A549 (cell line): ENCODE results near the gene OR10A2. TPM values are rescaled to one million over a fixed set of nuclear protein-coding genes. Genes with fewer than 3 reads are reported as not detected.
A peak's percentile ranks its signal among the peaks of the same experiment; 100 is the strongest.

Experiments
- ATAC-seq, 2 experiments: fragments of 200-7000 bp in 1 of 2; fragments of >200 bp in 1 of 2; cut with Nextera tagmentation in 1 of 2; cut with Tn5 transposase in 1 of 2; 3 replicates each; pipeline versions ENCODE4 v1.8.0 to v1.9.1; 2018 to 2020; ENCODE audit warnings: mild to moderate bottlenecking in 1 of 2, moderate library complexity in 1 of 2
- CTCF ChIA-PET: fragments of 300-600 bp; sonication (Branson Sonifier 250); formaldehyde crosslinking; extraction: SDS; loops from one replicate; lab custom pipeline; 2021; ENCODE audit warnings: antibody characterized with exemption, inconsistent platforms; lab: Yijun Ruan, JAX
- POLR2A ChIA-PET: fragments of 350-600 bp; formaldehyde crosslinking; extraction: SDS; loops from one replicate; lab custom pipeline; 2021; ENCODE audit warnings: antibody characterized with exemption, inconsistent platforms; lab: Yijun Ruan, JAX
- DNase-seq, 2 experiments: peaks; one replicate each; pipeline versions ENCODE4 v3.0.0 to v3.0.0-alpha.2; 2011 to 2016; ENCODE audit warnings: low read depth in 1 of 2, low spot score in 1 of 2
- FAIRE-seq: peaks from 2 replicates; lab custom pipeline; 2011; peaks lifted over from hg19 to GRCh38; lab: Jason Lieb, UNC
- H3K27ac ChIP-seq, 2 experiments: fragments of >200 bp; sonication (Bioruptor Twin); formaldehyde crosslinking; 3 replicates each; pipeline ENCODE4 v1.5.1; 2016 to 2017
- H3K4me1 ChIP-seq: fragments of >200 bp; sonication (Bioruptor Twin); formaldehyde crosslinking; 3 replicates; pipeline ENCODE4 v1.6.1; 2016
- H3K4me2 ChIP-seq: fragments of >200 bp; sonication (Bioruptor Twin); formaldehyde crosslinking; 3 replicates; pipeline ENCODE4 v1.6.1; 2016
- H3K4me3 ChIP-seq: fragments of >200 bp; sonication (Bioruptor Twin); formaldehyde crosslinking; 3 replicates; pipeline ENCODE4 v1.5.1; 2016
- H3K9me3 ChIP-seq: fragments of >200 bp; sonication (Bioruptor Twin); formaldehyde crosslinking; 3 replicates; pipeline ENCODE4 v1.6.1; 2016
- CEBPB ChIP-seq, 2 experiments: fragments of >200 bp in 1 of 2; sonication (Bioruptor Twin) in 1 of 2; formaldehyde crosslinking in 1 of 2; IDR thresholded peaks; 2 replicates each; pipeline ENCODE4 v1.6.1; 2012 to 2016
- EHF ChIP-seq: fragments of 250-450 bp; sonication (Bioruptor Pico); IDR thresholded peaks from 2 replicates; pipeline ENCODE4 v1.5.0; 2020; ENCODE audit warnings: mild to moderate bottlenecking
- EP300 ChIP-seq, 2 experiments: fragments of >200 bp; sonication (Bioruptor Twin); formaldehyde crosslinking; IDR thresholded peaks; 2 replicates in 1 of 2; 3 replicates in 1 of 2; pipeline ENCODE4 v1.6.1; 2016 to 2017
- ESRRA ChIP-seq: fragments of 150-350 bp; IDR thresholded peaks from 2 replicates; pipeline ENCODE4 v1.6.1; 2014; ENCODE audit warnings: mild to moderate bottlenecking, low read length, borderline replicate concordance
- FOSL2 ChIP-seq, 2 experiments: fragments of 450-650 bp in 1 of 2; fragments of >200 bp in 1 of 2; sonication (Bioruptor Twin) in 1 of 2; formaldehyde crosslinking; IDR thresholded peaks; 2 replicates each; pipeline versions ENCODE4 v1.5.0 to v1.6.1; 2016 to 2020; ENCODE audit warnings: mild to moderate bottlenecking in 1 of 2, moderate library complexity in 1 of 2
- HEYL ChIP-seq: fragments of 250-450 bp; sonication (Bioruptor Pico); IDR thresholded peaks from 2 replicates; pipeline ENCODE4 v1.8.0; 2021; ENCODE audit warnings: mild to moderate bottlenecking, moderate library complexity
- HOXA7 ChIP-seq: fragments of 250-450 bp; sonication (Bioruptor Pico); IDR thresholded peaks from 2 replicates; pipeline ENCODE4 v1.5.0; 2020; ENCODE audit warnings: mild to moderate bottlenecking, moderate library complexity
- HOXB13 ChIP-seq: fragments of 250-450 bp; sonication (Bioruptor Pico); IDR thresholded peaks from 2 replicates; pipeline ENCODE4 v1.5.0; 2020; ENCODE audit warnings: low read depth, mild to moderate bottlenecking, moderate library complexity
- HOXB5 ChIP-seq: fragments of 250-450 bp; sonication (Bioruptor Pico); IDR thresholded peaks from 2 replicates; pipeline ENCODE4 v1.5.0; 2020; ENCODE audit warnings: mild to moderate bottlenecking, moderate library complexity
- JUNB ChIP-seq: fragments of >200 bp; sonication (Bioruptor Twin); formaldehyde crosslinking; IDR thresholded peaks from 2 replicates; pipeline ENCODE4 v1.6.1; 2016
- MYC ChIP-seq: IDR thresholded peaks from 2 replicates; pipeline ENCODE4 v1.6.1; 2012; ENCODE audit warnings: mild to moderate bottlenecking, inconsistent platforms, low read length, improper control_type of control experiment, borderline replicate concordance
- NFE2L2 ChIP-seq: fragments of 150-350 bp; conservative IDR thresholded peaks from 2 replicates; pipeline ENCODE4 v1.6.1; 2014; ENCODE audit warnings: low read length
- NR3C1 ChIP-seq: fragments of >200 bp; sonication (Bioruptor Twin); formaldehyde crosslinking; IDR thresholded peaks from 3 replicates; pipeline ENCODE4 v1.6.1; 2017
- POLR2A ChIP-seq: IDR thresholded peaks from 2 replicates; pipeline ENCODE4 v1.6.1; 2012; ENCODE audit warnings: mild to moderate bottlenecking, low read length
- POLR2AphosphoS2 ChIP-seq: conservative IDR thresholded peaks from 2 replicates; pipeline ENCODE4 v1.6.1; 2012; ENCODE audit warnings: low read length, improper control_type of control experiment, inconsistent platforms
- RAD21 ChIP-seq, 2 experiments: fragments of >200 bp in 1 of 2; sonication (Bioruptor Twin) in 1 of 2; formaldehyde crosslinking in 1 of 2; IDR thresholded peaks in 1 of 2; conservative IDR thresholded peaks in 1 of 2; 2 replicates in 1 of 2; 3 replicates in 1 of 2; pipeline ENCODE4 v1.6.1; 2012 to 2018; ENCODE audit warnings: inconsistent platforms in 1 of 2
- RARB ChIP-seq: fragments of 250-450 bp; sonication (Bioruptor Pico); IDR thresholded peaks from 2 replicates; pipeline ENCODE4 v1.8.0; 2021; ENCODE audit warnings: mild to moderate bottlenecking, moderate library complexity
- RNF2 ChIP-seq: fragments of 200-600 bp; sonication (generic); IDR thresholded peaks from 2 replicates; pipeline ENCODE4 v1.6.1; 2016; ENCODE audit warnings: low read depth, mild to moderate bottlenecking, antibody characterized with exemption, moderate library complexity, borderline replicate concordance
- TP53 ChIP-seq: fragments of 250-450 bp; sonication (Bioruptor Pico); IDR thresholded peaks from 2 replicates; pipeline ENCODE4 v1.5.0; 2021; ENCODE audit warnings: mild to moderate bottlenecking, moderate library complexity
- ZC3H11A ChIP-seq: fragments of 450-650 bp; IDR thresholded peaks from 2 replicates; pipeline ENCODE4 v1.6.1; 2014; ENCODE audit warnings: antibody characterized with exemption, mild to moderate bottlenecking
- ZNF302 ChIP-seq: fragments of 250-450 bp; sonication (Bioruptor Pico); IDR thresholded peaks from 2 replicates; pipeline ENCODE4 v1.9.0; 2021; ENCODE audit warnings: inconsistent platforms, mild to moderate bottlenecking, moderate library complexity
- WGBS: methylation state at CpG from one replicate; pipeline ENCODE4 v1.1.6; 2017; ENCODE audit errors: missing lambda C conversion rate; 5-methylcytosine and 5-hydroxymethylcytosine counted together
- polyA plus RNA-seq, 4 experiments: library from polyadenylated mRNA; depleted of rRNA in 3 of 4; stranded (reverse); fragments of >200 nt; fragmentation: RNase III in 1 of 4; extraction: RNeasy Plus Mini Kit Qiagen cat#74134 plus additional on column Dnase treatment in 1 of 4; gene quantifications; 2 replicates in 3 of 4; 3 replicates in 1 of 4; pipeline ENCODE4 v1.2.3, GENCODE V29; 2011 to 2017
- TF ChIP-seq, protein P1 (sequence below): fragments of >200 bp; sonication (Bioruptor Twin); formaldehyde crosslinking; IDR thresholded peaks from 2 replicates; pipeline ENCODE4 v1.6.1; 2016
- TF ChIP-seq, protein P2 (sequence below): IDR thresholded peaks from 2 replicates; pipeline ENCODE4 v1.6.1; 2012; ENCODE audit warnings: low read depth, borderline replicate concordance
- TF ChIP-seq, protein P3 (sequence below): fragments of 250-450 bp; sonication (Bioruptor Pico); IDR thresholded peaks from 2 replicates; pipeline ENCODE4 v1.5.0; 2021; ENCODE audit warnings: mild to moderate bottlenecking, moderate library complexity, borderline replicate concordance
- TF ChIP-seq, protein P4 (sequence below): fragments of 250-450 bp; sonication (Bioruptor Pico); IDR thresholded peaks from 2 replicates; pipeline ENCODE4 v1.5.0; 2020; ENCODE audit warnings: low read depth, mild to moderate bottlenecking, moderate library complexity
- TF ChIP-seq, protein P5 (sequence below): IDR thresholded peaks from 2 replicates; pipeline ENCODE4 v1.6.1; 2012
- TF ChIP-seq, protein P6 (sequence below): fragments of 450-650 bp; IDR thresholded peaks from 2 replicates; pipeline ENCODE4 v1.6.1; 2014; ENCODE audit warnings: antibody characterized with exemption

OR10A2 gene
- polyA plus RNA-seq, 2 of the 4 experiments (the other 2 are of a cell fraction): not detected

DNA sequence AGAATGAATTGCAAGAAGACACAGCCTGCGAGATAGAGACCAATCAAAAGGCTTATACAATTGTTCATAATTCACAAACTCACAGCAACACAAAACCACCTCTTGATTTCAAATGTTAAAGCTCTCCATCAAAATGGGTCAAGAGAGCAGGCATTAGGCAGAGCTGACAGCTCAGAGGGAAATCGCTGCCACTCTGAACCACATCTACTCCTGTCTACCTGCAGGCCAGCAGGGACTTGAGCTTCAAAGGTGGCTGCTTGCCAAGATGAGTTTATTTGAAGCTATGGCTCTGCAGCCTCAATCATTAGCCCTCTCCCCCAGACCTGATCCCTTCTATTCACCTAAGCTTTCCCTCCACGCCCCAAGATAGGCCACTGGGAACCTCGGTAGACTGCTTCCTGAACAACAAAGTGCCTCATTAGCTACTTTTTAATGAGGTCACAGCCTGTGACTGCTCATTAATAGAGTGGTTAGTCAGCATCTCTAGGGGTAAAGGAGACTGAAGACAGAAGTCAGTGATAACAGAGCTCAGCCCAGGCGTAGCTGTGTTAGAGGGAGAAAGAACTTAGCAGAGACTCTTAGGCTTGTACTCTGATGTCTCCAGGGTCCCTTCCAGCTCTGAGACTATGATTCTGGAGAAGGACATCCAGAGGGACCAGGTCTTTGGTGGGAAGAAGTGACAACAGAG lies 38.6 kb upstream of the OR10A2 start (continued):
- TF ChIP-seq ZNF302 (CRISPR knock-in tag): no peak
- TF ChIP-seq, all 56 proteins: peak for 0

DNA sequence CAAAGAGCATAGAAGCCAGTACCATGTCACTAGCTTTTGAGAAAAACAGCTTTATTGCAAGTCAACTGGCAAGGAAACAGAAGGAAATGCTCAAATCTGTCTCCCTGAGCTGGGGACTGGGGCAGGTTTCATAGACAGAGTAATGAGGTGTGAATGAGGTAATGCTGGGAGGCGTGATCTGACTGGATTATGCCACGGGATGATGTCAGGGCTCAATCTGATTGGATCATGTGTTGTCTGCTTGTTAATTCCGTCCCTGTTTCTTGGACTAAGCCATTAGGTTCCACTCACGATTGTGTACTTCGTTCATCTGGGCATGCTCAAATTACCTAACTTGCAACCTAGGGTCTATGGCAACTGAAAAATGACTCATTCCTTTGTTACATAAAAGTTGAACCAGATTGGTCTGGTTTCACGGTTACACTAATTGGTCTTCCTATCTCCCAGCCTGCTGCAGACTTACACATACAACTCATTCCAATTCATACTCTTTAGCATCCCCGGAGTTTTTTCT lies 37.6 kb upstream of the OR10A2 start:
- H3K4me3 ChIP-seq: no peak overlapping the region
- WGBS: 8% methylated on average over 7 of the region's 7 CpGs
- ChIA-PET CTCF (interaction anchor here (3.9 kb wide), 1 partner anchor 13 kb away, joined by 23 read pairs; no protein-coding TSS in a partner anchor), POLR2A (no interaction called here)
- 0 out of 6 replicates have a peak, but pooled peaks of 1 of the 2 experiments have one; percentile 19 for ATAC-seq
- no peak for FAIRE-seq
- no peak overlapping the region for H3K4me2 ChIP-seq
- TF ChIP-seq POLR2A (no peak), HOXB5 (CRISPR knock-in tag) (no peak), POLR2AphosphoS2 (no peak), CEBPB (IDR thresholded peaks at IDR 0.05) (no peak), MYC (no peak), EHF (no peak), HOXB13 (CRISPR knock-in tag) (no peak), JUNB (no peak), HOXA7 (no peak), HEYL (CRISPR knock-in tag) (no peak), RNF2 (no peak), RAD21 (conservative IDR thresholded peaks at IDR 0.05 in 1 of 2, IDR thresholded peaks at IDR 0.05 in 1 of 2) (no peak)
- TF ChIP-seq, protein P1, sequence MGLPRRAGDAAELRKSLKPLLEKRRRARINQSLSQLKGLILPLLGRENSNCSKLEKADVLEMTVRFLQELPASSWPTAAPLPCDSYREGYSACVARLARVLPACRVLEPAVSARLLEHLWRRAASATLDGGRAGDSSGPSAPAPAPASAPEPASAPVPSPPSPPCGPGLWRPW: no peak
- TF ChIP-seq, protein P2, sequence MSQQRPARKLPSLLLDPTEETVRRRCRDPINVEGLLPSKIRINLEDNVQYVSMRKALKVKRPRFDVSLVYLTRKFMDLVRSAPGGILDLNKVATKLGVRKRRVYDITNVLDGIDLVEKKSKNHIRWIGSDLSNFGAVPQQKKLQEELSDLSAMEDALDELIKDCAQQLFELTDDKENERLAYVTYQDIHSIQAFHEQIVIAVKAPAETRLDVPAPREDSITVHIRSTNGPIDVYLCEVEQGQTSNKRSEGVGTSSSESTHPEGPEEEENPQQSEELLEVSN: no peak
- TF ChIP-seq, protein P3, sequence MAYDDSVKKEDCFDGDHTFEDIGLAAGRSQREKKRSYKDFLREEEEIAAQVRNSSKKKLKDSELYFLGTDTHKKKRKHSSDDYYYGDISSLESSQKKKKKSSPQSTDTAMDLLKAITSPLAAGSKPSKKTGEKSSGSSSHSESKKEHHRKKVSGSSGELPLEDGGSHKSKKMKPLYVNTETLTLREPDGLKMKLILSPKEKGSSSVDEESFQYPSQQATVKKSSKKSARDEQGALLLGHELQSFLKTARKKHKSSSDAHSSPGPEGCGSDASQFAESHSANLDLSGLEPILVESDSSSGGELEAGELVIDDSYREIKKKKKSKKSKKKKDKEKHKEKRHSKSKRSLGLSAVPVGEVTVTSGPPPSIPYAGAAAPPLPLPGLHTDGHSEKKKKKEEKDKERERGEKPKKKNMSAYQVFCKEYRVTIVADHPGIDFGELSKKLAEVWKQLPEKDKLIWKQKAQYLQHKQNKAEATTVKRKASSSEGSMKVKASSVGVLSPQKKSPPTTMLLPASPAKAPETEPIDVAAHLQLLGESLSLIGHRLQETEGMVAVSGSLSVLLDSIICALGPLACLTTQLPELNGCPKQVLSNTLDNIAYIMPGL (CRISPR knock-in tag): no peak
- no peak for DNase-seq
- H3K4me1 ChIP-seq: no peaks in the 10 kb centered on the region
- no peaks in the 10 kb centered on the region for H3K9me3 ChIP-seq
- H3K27ac ChIP-seq: no peak overlapping the region

DNA sequence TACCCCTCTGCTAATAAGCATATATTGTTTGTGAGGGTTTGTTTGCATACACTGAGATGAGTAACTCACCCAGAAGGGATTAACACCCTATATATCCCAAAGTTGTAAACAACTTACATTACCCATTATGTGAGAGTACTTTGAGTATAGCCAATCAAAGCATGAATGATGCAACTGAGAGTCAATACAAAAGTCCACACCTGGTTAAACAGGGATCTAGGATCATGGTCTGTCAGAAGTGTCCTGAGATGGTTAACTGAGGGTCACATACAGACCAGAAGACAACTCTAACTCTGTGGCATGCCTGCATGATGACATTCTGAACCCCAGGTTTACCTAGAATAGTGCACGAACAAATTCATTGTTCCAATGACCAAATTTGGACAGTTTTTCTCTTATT lies 34.8 kb upstream of the OR10A2 start:
- no peak for DNase-seq
- Histone ChIP-seq H3K4me1 (no peaks in the 10 kb centered on the region), H3K9me3 (no peaks in the 10 kb centered on the region), H3K27ac (no peak overlapping the region), H3K4me2 (no peak overlapping the region), H3K4me3 (no peak overlapping the region)
- ChIA-PET POLR2A (no interaction called here), CTCF (no interaction called here)
- no peak for FAIRE-seq
- WGBS: 0% methylated on average over 1 of the region's 1 CpG
- ATAC-seq: no peak
- TF ChIP-seq, protein P4, sequence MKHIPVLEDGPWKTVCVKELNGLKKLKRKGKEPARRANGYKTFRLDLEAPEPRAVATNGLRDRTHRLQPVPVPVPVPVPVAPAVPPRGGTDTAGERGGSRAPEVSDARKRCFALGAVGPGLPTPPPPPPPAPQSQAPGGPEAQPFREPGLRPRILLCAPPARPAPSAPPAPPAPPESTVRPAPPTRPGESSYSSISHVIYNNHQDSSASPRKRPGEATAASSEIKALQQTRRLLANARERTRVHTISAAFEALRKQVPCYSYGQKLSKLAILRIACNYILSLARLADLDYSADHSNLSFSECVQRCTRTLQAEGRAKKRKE (CRISPR knock-in tag): no peak
- TF ChIP-seq ZNF302 (CRISPR knock-in tag) (no peak), TP53 (CRISPR knock-in tag) (no peak), HOXB13 (CRISPR knock-in tag) (no peak), HOXA7 (no peak), RARB (CRISPR knock-in tag) (no peak), EP300 (IDR thresholded peaks at IDR 0.05) (no peak), FOSL2 (IDR thresholded peaks at IDR 0.05) (no peak), FOSL2 (CRISPR knock-in tag; IDR thresholded peaks at IDR 0.05) (no peak), EHF (no peak), NR3C1 (no peak), ESRRA (no peak), ZC3H11A (no peak), NFE2L2 (no peak), HOXB5 (CRISPR knock-in tag) (no peak), POLR2A (no peak)
- TF ChIP-seq, protein P5, sequence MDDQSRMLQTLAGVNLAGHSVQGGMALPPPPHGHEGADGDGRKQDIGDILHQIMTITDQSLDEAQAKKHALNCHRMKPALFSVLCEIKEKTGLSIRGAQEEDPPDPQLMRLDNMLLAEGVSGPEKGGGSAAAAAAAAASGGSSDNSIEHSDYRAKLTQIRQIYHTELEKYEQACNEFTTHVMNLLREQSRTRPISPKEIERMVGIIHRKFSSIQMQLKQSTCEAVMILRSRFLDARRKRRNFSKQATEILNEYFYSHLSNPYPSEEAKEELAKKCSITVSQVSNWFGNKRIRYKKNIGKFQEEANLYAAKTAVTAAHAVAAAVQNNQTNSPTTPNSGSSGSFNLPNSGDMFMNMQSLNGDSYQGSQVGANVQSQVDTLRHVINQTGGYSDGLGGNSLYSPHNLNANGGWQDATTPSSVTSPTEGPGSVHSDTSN: no peak
- TF ChIP-seq, protein P3 (CRISPR knock-in tag): no peak
- TF ChIP-seq, protein P6, sequence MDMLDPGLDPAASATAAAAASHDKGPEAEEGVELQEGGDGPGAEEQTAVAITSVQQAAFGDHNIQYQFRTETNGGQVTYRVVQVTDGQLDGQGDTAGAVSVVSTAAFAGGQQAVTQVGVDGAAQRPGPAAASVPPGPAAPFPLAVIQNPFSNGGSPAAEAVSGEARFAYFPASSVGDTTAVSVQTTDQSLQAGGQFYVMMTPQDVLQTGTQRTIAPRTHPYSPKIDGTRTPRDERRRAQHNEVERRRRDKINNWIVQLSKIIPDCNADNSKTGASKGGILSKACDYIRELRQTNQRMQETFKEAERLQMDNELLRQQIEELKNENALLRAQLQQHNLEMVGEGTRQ: no peak
